ENCODE data around the gene HMX1. TPM values are rescaled to one million over a fixed set of nuclear protein-coding genes. Genes with fewer than 3 reads are reported as not detected.
A peak's percentile ranks its signal among the peaks of the same experiment; 100 is the strongest.

The HMX1 gene
- not detected in 2 replicates for total RNA-seq

- TF ChIP-seq, protein P1, sequence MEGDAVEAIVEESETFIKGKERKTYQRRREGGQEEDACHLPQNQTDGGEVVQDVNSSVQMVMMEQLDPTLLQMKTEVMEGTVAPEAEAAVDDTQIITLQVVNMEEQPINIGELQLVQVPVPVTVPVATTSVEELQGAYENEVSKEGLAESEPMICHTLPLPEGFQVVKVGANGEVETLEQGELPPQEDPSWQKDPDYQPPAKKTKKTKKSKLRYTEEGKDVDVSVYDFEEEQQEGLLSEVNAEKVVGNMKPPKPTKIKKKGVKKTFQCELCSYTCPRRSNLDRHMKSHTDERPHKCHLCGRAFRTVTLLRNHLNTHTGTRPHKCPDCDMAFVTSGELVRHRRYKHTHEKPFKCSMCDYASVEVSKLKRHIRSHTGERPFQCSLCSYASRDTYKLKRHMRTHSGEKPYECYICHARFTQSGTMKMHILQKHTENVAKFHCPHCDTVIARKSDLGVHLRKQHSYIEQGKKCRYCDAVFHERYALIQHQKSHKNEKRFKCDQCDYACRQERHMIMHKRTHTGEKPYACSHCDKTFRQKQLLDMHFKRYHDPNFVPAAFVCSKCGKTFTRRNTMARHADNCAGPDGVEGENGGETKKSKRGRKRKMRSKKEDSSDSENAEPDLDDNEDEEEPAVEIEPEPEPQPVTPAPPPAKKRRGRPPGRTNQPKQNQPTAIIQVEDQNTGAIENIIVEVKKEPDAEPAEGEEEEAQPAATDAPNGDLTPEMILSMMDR (conservative IDR thresholded peaks at IDR 0.05; ENCODE audit: low read depth, low read length) = no peak
- DNase-seq (ENCODE audit: low read depth) = no peak
- no peak within 1 kb of the TSS for H3K4me3 ChIP-seq (ENCODE audit: low read depth, low read length)
These were observed at the start of gene HMX1 for GRCh38 chr4:8871417-8872401. TSS of gene HMX1 (minus strand) at chr4:8871839. CDS start at chr4:8871614, 225 bp downstream.

DNA sequence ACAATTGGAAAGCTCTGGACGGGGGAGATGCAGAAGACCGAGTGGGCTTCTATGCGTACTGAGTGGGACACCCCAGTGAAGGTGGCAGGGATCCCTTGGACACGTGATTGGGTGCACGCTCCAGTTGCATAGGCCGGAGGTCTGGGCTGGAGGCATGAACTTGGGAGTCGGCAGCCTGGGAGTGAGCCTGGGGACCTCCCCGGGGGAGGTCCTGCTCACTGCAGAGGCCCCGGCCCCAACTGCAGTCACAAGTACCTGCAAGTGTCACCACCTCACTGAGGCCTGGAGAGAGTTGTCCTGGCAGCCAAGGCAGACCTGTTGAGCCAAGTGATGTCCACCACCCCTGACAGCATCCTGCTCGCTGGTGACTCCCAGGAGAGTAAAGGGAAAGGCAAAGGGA is 49.3 kb upstream of the HMX1 start:
- no peak for DNase-seq (ENCODE audit: low read depth)
- TF ChIP-seq, protein P1 (conservative IDR thresholded peaks at IDR 0.05; ENCODE audit: low read depth, low read length) = no peak

DNA sequence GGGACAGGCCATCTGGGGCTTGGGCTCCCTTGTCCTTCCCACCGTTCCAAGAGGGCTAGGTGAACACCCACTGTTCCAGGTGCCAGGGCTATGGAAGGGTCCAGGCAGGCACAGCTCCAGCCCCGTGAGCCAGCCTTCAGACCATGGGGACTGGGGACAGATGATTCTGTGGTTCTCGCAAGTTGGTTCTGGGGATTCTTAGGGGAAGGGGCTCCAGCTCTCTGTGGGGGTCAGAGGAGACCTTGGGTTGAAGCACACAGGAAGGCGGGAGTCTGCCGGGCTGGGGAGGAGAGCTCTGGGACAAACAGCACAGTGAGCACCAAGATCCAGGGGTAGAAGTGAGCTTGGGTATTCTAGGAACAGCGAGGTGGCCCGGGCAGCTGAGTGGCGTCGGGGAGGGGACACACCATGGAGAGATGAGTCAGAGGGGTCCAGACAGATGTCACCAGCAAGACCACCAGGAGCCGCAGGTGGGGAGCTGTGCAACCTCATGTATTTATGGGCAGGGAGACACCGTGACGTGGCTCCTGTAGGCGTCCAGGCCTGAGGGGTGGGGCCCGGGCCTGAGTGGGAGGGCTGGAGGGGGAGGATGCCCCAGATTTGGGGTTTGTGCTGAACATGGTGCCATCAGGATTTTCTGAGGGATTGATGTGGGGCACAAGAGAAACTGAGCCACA is 48.8 kb upstream of the HMX1 start:
- H3K4me3 ChIP-seq (ENCODE audit: low read depth, low read length) = no peak overlapping the region
- TF ChIP-seq, protein P1 (conservative IDR thresholded peaks at IDR 0.05; ENCODE audit: low read depth, low read length) = no peak
- no peak for DNase-seq (ENCODE audit: low read depth)

More for the DNA sequence above, 49.3 kb upstream of the HMX1 start:
- H3K4me3 ChIP-seq (ENCODE audit: low read depth, low read length) = no peak overlapping the region

DNA sequence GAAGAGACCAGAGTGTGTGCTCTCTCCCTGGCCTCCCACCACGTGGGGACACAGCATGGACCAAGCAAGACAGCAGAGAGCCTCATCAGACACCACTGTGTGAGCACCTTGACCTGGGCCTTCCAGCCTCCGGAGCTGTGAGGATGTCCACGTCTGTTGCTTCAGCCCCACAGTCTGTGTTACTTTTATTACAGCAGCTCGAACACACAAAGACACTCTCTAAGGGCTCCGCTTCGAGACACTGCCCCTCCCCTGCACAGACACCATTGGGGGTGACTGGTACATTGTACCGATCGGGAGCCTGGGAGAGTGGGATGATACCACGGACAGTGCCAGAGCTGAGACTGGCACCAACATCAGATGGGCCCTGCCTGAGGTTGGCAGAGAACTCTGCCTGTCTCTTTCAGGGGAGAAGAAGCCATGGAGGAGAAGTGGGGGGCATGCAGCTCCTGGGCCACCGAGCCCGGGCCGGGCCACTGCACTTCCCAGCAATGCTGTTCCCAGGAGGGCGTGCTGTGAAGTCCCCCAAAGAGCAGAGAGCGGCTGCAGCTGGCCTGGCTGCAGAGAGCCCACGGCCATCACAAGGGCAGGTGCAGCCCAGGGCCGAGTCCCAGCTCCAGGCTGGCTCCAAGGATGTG is 48.1 kb upstream of the HMX1 start:
- TF ChIP-seq, protein P1 (conservative IDR thresholded peaks at IDR 0.05; ENCODE audit: low read depth, low read length) = no peak
- no peak overlapping the region for H3K4me3 ChIP-seq (ENCODE audit: low read depth, low read length)
- no peak for DNase-seq (ENCODE audit: low read depth)

- DNase-seq (ENCODE audit: low read depth) = no peak
- no peak overlapping the region for H3K4me3 ChIP-seq (ENCODE audit: low read depth, low read length)
- TF ChIP-seq, protein P1 (conservative IDR thresholded peaks at IDR 0.05; ENCODE audit: low read depth, low read length) = peak; percentile 85
These were observed 46.5 kb upstream of the HMX1 start for GRCh38 chr4:8917868-8918783.

DNA sequence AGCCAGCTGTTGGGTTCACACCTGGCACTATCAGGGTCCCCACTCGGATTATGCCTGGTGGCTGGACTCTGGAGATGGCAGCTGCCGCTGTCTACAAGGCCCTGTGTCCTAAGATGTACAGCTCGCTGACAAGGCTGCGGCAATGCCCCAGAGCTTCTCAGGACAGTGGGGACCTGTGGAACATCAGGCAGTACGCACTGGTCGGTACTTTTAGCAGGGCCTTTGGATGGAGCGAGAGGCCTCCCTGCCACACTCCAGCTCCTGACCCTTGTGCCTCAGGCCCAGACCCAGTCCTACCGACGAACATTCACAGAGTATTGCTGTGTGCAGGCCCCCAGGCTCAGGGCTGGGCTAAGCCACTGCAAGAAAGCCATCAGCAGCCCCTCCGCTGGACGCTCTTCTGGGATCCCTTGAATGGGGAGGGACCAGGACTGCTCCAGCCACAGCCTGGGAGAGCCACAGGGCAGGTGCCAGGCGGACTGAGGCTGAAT is 45.7 kb upstream of the HMX1 start:
- no peak overlapping the region for H3K4me3 ChIP-seq (ENCODE audit: low read depth, low read length)
- DNase-seq (ENCODE audit: low read depth) = no peak
- TF ChIP-seq, protein P1 (conservative IDR thresholded peaks at IDR 0.05; ENCODE audit: low read depth, low read length) = no peak

Measured in epithelial cell of proximal tubule (primary cell).